GM12864 (cell line): ENCODE results near the gene STK4.

Experiments
- DNase-seq: peaks from one replicate; pipeline ENCODE4 v3.0.0-alpha.2; 2011; ENCODE audit warnings: low read depth
- H3K4me3 ChIP-seq: 2 replicates; pipeline ENCODE4 v1.5.1; 2011; ENCODE audit warnings: mild to moderate bottlenecking, low read depth, low read length, control low read depth
- CTCF ChIP-seq: IDR thresholded peaks from 2 replicates; pipeline ENCODE4 v1.5.1; 2011; ENCODE audit warnings: low read depth, mild to moderate bottlenecking, moderate library complexity, low read length, control low read depth, inconsistent platforms; ENCODE audit errors: missing control alignments

Gene STK4

GRCh38 chr20:44942264-44942973, 23.9 kb upstream of the STK4 start:
- H3K4me3 ChIP-seq, result no peak overlapping the region
- DNase-seq, result no peak
- TF ChIP-seq CTCF, result no peak

- H3K4me3 ChIP-seq, result no peak overlapping the region
- no peak for DNase-seq
- no peak for TF ChIP-seq CTCF
These were observed 22.5 kb upstream of the STK4 start for GRCh38 chr20:44943828-44944227.

GRCh38 chr20:44945261-44945660, 21.1 kb upstream of the STK4 start:
- H3K4me3 ChIP-seq, result no peak overlapping the region
- no peak for DNase-seq
- TF ChIP-seq CTCF, result no peak

GRCh38 chr20:44946271-44946852, 19.9 kb upstream of the STK4 start:
- no peak for DNase-seq
- TF ChIP-seq CTCF, result no peak

GRCh38 chr20:44948107-44948506, 18.2 kb upstream of the STK4 start:
- no peak for DNase-seq
- TF ChIP-seq CTCF, result no peak

More at GRCh38 chr20:44946271-44946852, 19.9 kb upstream of the STK4 start:
- no peak overlapping the region for H3K4me3 ChIP-seq

GRCh38 chr20:44948513-44948912, 17.8 kb upstream of the STK4 start:
- no peak for TF ChIP-seq CTCF
- no peak for DNase-seq
- H3K4me3 ChIP-seq, result no peak overlapping the region

More at GRCh38 chr20:44948107-44948506, 18.2 kb upstream of the STK4 start:
- no peak overlapping the region for H3K4me3 ChIP-seq

- no peak overlapping the region for H3K4me3 ChIP-seq
- DNase-seq, result no peak
- TF ChIP-seq CTCF, result no peak
These were observed 15.9 kb upstream of the STK4 start for GRCh38 chr20:44950368-44950767.
